NCI-H69 (cell line): ENCODE data around the gene CNGA1.
A peak's percentile ranks its signal among the peaks of the same experiment; 100 is the strongest.
"Not testable (repeated sequence)": the region's sequence is repeated elsewhere in the genome, so short reads cannot be mapped to it uniquely, and the experiment has no call there.

Source experiments
- DNase-seq: peaks from one replicate; lab custom pipeline; 2025; lab: John Stamatoyannopoulos, UW

Gene CNGA1

GRCh38 chr4:48030470-48030869, 14.0 kb upstream of the CNGA1 start:
- no peak for DNase-seq

- DNase-seq: no peak
Observed at GRCh38 chr4:48028696-48029095, 12.2 kb upstream of the CNGA1 start.

GRCh38 chr4:48027653-48028052, 11.2 kb upstream of the CNGA1 start:
- no peak for DNase-seq

GRCh38 chr4:48025005-48025404, 8.5 kb upstream of the CNGA1 start:
- DNase-seq: no peak

- DNase-seq: no peak
Observed at GRCh38 chr4:48024522-48024921, 8.0 kb upstream of the CNGA1 start.

- DNase-seq: no peak
Observed at GRCh38 chr4:48022192-48022799, 5.8 kb upstream of the CNGA1 start.

GRCh38 chr4:48021100-48021499, 4.6 kb upstream of the CNGA1 start:
- DNase-seq: no peak

- DNase-seq: no peak
Observed at GRCh38 chr4:48018112-48018511, 1.6 kb upstream of the CNGA1 start.

GRCh38 chr4:48017108-48017571, 659 bp upstream of the CNGA1 start:
- peak; percentile 37 for DNase-seq

GRCh38 chr4:48015678-48016077, 803 bp downstream of the CNGA1 start:
- DNase-seq: no peak

- no peak for DNase-seq
Observed at GRCh38 chr4:48015216-48015615, 1.3 kb downstream of the CNGA1 start.

- DNase-seq: no peak
Observed at GRCh38 chr4:48012824-48013223, 3.7 kb downstream of the CNGA1 start.

- DNase-seq: no peak
Observed at GRCh38 chr4:48011722-48012121, 4.8 kb downstream of the CNGA1 start.

GRCh38 chr4:48010906-48011305, 5.6 kb downstream of the CNGA1 start:
- DNase-seq: not testable (repeated sequence)

- no peak for DNase-seq
Observed at GRCh38 chr4:48008021-48008596, 8.4 kb downstream of the CNGA1 start.

- no peak for DNase-seq
Observed at GRCh38 chr4:48005781-48006180, 10.7 kb downstream of the CNGA1 start.

GRCh38 chr4:48003568-48003967, 12.9 kb downstream of the CNGA1 start:
- peak; percentile 2 for DNase-seq

GRCh38 chr4:48002267-48002666, 14.2 kb downstream of the CNGA1 start:
- no peak for DNase-seq

GRCh38 chr4:47996021-47996420, 20.5 kb downstream of the CNGA1 start:
- DNase-seq: no peak

GRCh38 chr4:47992475-47992874, 24.0 kb downstream of the CNGA1 start:
- not testable (repeated sequence) for DNase-seq

- DNase-seq: no peak
Observed at GRCh38 chr4:47990145-47990544, 26.3 kb downstream of the CNGA1 start.

GRCh38 chr4:47974566-47974965, 41.9 kb downstream of the CNGA1 start:
- DNase-seq: no peak

GRCh38 chr4:47972721-47973120, 43.8 kb downstream of the CNGA1 start:
- no peak for DNase-seq

- no peak for DNase-seq
Observed at GRCh38 chr4:47972181-47972580, 44.3 kb downstream of the CNGA1 start.
